Osteoblast (primary cell): ENCODE data around the gene PTBP2. TPM values are rescaled to one million over a fixed set of nuclear protein-coding genes. Genes with fewer than 3 reads are reported as not detected.

Experiments used
- DNase-seq: peaks from one replicate; pipeline ENCODE4 v3.0.0; 2011; ENCODE audit warnings: low spot score, mixed read lengths; ENCODE audit not compliant: insufficient read length; ENCODE audit errors: missing footprints
- H2AFZ ChIP-seq: 2 replicates; pipeline ENCODE4 v1.6.0; 2011; ENCODE audit warnings: mild to moderate bottlenecking, low read length
- H3K27ac ChIP-seq: 2 replicates; pipeline ENCODE4 v1.5.1; 2011; ENCODE audit warnings: mild to moderate bottlenecking, low read depth, low read length, moderate library complexity
- H3K27me3 ChIP-seq: 2 replicates; pipeline ENCODE4 v1.6.0; 2012; ENCODE audit warnings: mild to moderate bottlenecking, control low read depth, inconsistent platforms, low read length, moderate library complexity; ENCODE audit not compliant: insufficient read depth
- H3K36me3 ChIP-seq: 2 replicates; pipeline ENCODE4 v1.5.1; 2011; ENCODE audit warnings: mild to moderate bottlenecking, low read length, control low read depth, moderate library complexity; ENCODE audit not compliant: insufficient read depth
- H3K4me1 ChIP-seq: 2 replicates; pipeline ENCODE4 v1.5.1; 2011; ENCODE audit warnings: mild to moderate bottlenecking, low read length, control low read depth, moderate library complexity; ENCODE audit not compliant: insufficient read depth
- H3K4me2 ChIP-seq: 2 replicates; pipeline ENCODE4 v1.6.0; 2011; ENCODE audit warnings: mild to moderate bottlenecking, low read length; ENCODE audit not compliant: insufficient read depth
- H3K4me3 ChIP-seq: fragments of 200-600 bp; sonication (generic); 3 replicates; pipeline ENCODE4 v1.5.1; 2012; ENCODE audit warnings: mild to moderate bottlenecking, low read length, inconsistent platforms; ENCODE audit not compliant: insufficient read depth
- H3K79me2 ChIP-seq: 2 replicates; pipeline ENCODE4 v1.6.0; 2012; ENCODE audit warnings: mild to moderate bottlenecking, low read length, control low read depth, inconsistent platforms; ENCODE audit not compliant: insufficient read depth
- H3K9me3 ChIP-seq: 2 replicates; pipeline ENCODE4 v1.5.1; 2011; ENCODE audit warnings: low read depth, low read length, control low read depth
- H4K20me1 ChIP-seq: 2 replicates; pipeline ENCODE4 v1.6.0; 2012; ENCODE audit warnings: mild to moderate bottlenecking, low read length, control low read depth; ENCODE audit not compliant: insufficient read depth
- total RNA-seq: library from RNA; depleted of rRNA; stranded (reverse); fragments of >200 nt; gene quantifications from 2 replicates; pipeline ENCODE4 v1.2.3, GENCODE V29; 2012
- TF ChIP-seq, protein P1 (sequence below): IDR thresholded peaks from 2 replicates; pipeline ENCODE4 v1.5.1; 2011; ENCODE audit warnings: mild to moderate bottlenecking, low read depth, low read length, moderate library complexity; ENCODE audit errors: extremely low read depth

PTBP2 gene
- total RNA-seq, 1 donor: 17.0 TPM

DNA sequence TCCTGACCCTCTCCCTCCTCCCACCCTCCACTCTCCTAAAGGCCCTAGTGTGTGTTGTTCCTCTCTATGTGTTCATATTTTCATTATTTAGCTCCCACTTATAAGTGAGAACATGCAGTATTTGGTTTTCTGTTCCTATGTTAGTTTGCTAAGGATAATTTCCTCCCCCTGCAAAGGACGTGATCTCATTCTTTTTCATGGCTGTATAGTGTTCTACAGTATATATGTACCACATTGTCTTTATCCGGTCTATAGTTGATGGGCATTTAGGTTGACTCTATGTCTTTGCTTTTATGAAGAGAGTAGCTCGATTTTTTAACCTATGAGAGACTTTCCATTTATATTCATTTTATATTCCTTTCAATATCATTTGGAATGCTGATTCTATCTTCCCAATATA, 7.9 kb upstream of the PTBP2 start:
- H2AFZ ChIP-seq: no peak overlapping the region
- H3K79me2 ChIP-seq: no peaks in the 10 kb centered on the region
- H3K4me1 ChIP-seq: peaks cover 6% of the 10 kb centered on the region
- DNase-seq: no peak
- H4K20me1 ChIP-seq: no peaks in the 10 kb centered on the region
- peaks cover 2% of the 10 kb centered on the region for H3K27me3 ChIP-seq
- no peaks in the 10 kb centered on the region for H3K36me3 ChIP-seq
- TF ChIP-seq, protein P1, sequence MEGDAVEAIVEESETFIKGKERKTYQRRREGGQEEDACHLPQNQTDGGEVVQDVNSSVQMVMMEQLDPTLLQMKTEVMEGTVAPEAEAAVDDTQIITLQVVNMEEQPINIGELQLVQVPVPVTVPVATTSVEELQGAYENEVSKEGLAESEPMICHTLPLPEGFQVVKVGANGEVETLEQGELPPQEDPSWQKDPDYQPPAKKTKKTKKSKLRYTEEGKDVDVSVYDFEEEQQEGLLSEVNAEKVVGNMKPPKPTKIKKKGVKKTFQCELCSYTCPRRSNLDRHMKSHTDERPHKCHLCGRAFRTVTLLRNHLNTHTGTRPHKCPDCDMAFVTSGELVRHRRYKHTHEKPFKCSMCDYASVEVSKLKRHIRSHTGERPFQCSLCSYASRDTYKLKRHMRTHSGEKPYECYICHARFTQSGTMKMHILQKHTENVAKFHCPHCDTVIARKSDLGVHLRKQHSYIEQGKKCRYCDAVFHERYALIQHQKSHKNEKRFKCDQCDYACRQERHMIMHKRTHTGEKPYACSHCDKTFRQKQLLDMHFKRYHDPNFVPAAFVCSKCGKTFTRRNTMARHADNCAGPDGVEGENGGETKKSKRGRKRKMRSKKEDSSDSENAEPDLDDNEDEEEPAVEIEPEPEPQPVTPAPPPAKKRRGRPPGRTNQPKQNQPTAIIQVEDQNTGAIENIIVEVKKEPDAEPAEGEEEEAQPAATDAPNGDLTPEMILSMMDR: no peak
- no peak overlapping the region for H3K4me2 ChIP-seq
- H3K4me3 ChIP-seq: no peak overlapping the region
- no peak overlapping the region for H3K27ac ChIP-seq
- H3K9me3 ChIP-seq: no peaks in the 10 kb centered on the region

- Histone ChIP-seq H3K27me3 (peaks cover 2% of the 10 kb centered on the region), H3K9me3 (no peaks in the 10 kb centered on the region), H3K4me3 (no peak overlapping the region), H3K4me2 (no peak overlapping the region), H4K20me1 (no peaks in the 10 kb centered on the region), H2AFZ (no peak overlapping the region), H3K36me3 (no peaks in the 10 kb centered on the region), H3K79me2 (no peaks in the 10 kb centered on the region), H3K4me1 (peaks cover 6% of the 10 kb centered on the region), H3K27ac (no peak overlapping the region)
- no peak for DNase-seq
- TF ChIP-seq, protein P1: no peak
Measured at GRCh38 chr1:96714881-96715280, 6.7 kb upstream of the PTBP2 start.

- Histone ChIP-seq H3K4me1 (peaks cover 6% of the 10 kb centered on the region), H4K20me1 (no peaks in the 10 kb centered on the region), H3K27ac (no peak overlapping the region), H3K36me3 (no peaks in the 10 kb centered on the region), H3K9me3 (no peaks in the 10 kb centered on the region), H3K79me2 (no peaks in the 10 kb centered on the region), H2AFZ (no peak overlapping the region), H3K4me3 (no peak overlapping the region), H3K27me3 (peaks cover 2% of the 10 kb centered on the region), H3K4me2 (no peak overlapping the region)
- DNase-seq: no peak
- TF ChIP-seq, protein P1: no peak
Measured at GRCh38 chr1:96715482-96715881, 6.1 kb upstream of the PTBP2 start.

- Histone ChIP-seq H3K9me3 (no peaks in the 10 kb centered on the region), H3K4me2 (peak overlapping the region; percentile 100), H3K27ac (peak overlapping the region; percentile 90), H3K4me3 (peak overlapping the region; percentile 99), H3K27me3 (no peaks in the 10 kb centered on the region), H3K4me1 (peaks cover 15% of the 10 kb centered on the region), H2AFZ (peak overlapping the region; percentile 87), H3K79me2 (peaks cover 38% of the 10 kb centered on the region), H3K36me3 (peaks cover 16% of the 10 kb centered on the region), H4K20me1 (peaks cover 8% of the 10 kb centered on the region)
- TF ChIP-seq, protein P1: no peak
- DNase-seq: no peak
Measured at GRCh38 chr1:96721053-96721415, 550 bp upstream of the PTBP2 start.
